Measurements from ENCODE around the gene VPS13D.

The VPS13D gene

DNA sequence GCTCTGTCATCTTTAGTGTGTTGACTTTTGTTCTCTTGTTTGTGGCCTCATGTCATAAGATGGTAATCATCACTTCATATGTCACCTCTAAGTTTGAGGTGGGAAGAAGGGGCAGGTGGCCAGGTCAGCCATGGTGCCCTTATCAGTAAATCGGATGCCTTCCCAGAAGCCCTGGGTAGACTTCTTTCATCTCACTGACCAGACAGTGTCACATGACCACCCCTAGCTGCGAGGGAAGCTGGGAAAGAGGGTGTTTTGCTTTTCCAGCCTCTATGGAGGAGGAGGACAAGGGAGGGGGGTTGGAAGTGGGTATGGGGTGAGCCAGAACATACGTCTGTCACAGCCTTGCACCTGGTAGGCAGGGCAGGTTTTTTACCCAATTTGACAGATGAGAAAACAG is 34.4 kb upstream of the VPS13D start:
- H3K9me3 ChIP-seq (ENCODE audit: control insufficient read depth, low read length) = no peaks in the 10 kb centered on the region
- H2BK5ac ChIP-seq (ENCODE audit: low read depth, low read length, poor library complexity, severe bottlenecking) = no peak overlapping the region
- no peak overlapping the region for H3K27ac ChIP-seq (ENCODE audit: low read length, poor library complexity, severe bottlenecking)
- H2AFZ ChIP-seq (ENCODE audit: low read depth, low read length) = no peak overlapping the region
- no peak overlapping the region for H2BK15ac ChIP-seq (ENCODE audit: low read depth, poor library complexity, severe bottlenecking)
- H3K27me3 ChIP-seq (ENCODE audit: control insufficient read depth in 1 of 2, insufficient read depth in 1 of 2, low read length in 2 of 2) = no peaks in the 10 kb centered on the region
- H3K23ac ChIP-seq (ENCODE audit: low read length in 2 of 2) = no peak overlapping the region
- H3K79me1 ChIP-seq (replicated peaks; ENCODE audit: low read length, poor library complexity, severe bottlenecking) = no peaks in the 10 kb centered on the region
- no peak overlapping the region for H3K18ac ChIP-seq (ENCODE audit: low read depth in 1 of 2, low read length in 2 of 2)
- no peak for DNase-seq
- no peak overlapping the region for H2AK5ac ChIP-seq (ENCODE audit: low read length, severe bottlenecking)
- WGBS = 81% methylated on average over 3 of the region's 3 CpGs
- H3K9ac ChIP-seq (ENCODE audit: low read length) = no peak overlapping the region
- H4K8ac ChIP-seq (ENCODE audit: low read length) = no peak overlapping the region
- H3K14ac ChIP-seq (ENCODE audit: low read length in 2 of 2) = no peak overlapping the region
- H3K36me3 ChIP-seq (ENCODE audit: control insufficient read depth in 1 of 2, insufficient read depth in 2 of 2, low read depth in 1 of 2, low read length in 2 of 2) = peaks cover 0 to 72% of the 10 kb centered on the region in 2 experiments
- H4K91ac ChIP-seq (ENCODE audit: low read length) = no peak overlapping the region
- no peak overlapping the region for H3K4me3 ChIP-seq (ENCODE audit: insufficient read depth in 1 of 2, low read depth in 1 of 2, low read length in 2 of 2)
- no peak overlapping the region for H2BK12ac ChIP-seq (ENCODE audit: low read length in 2 of 2)
- H2BK120ac ChIP-seq (ENCODE audit: low read depth, low read length) = no peak overlapping the region
- H3K4me1 ChIP-seq (ENCODE audit: control insufficient read depth, insufficient read depth, low read depth, low read length) = peaks cover 5% of the 10 kb centered on the region
- H3K4me2 ChIP-seq (ENCODE audit: low read length, poor library complexity, severe bottlenecking) = no peak overlapping the region
- peak overlapping the region in 1 of 2 experiments; percentile 25 for H3K4ac ChIP-seq (ENCODE audit: low read depth in 1 of 2, low read length in 2 of 2)

DNA sequence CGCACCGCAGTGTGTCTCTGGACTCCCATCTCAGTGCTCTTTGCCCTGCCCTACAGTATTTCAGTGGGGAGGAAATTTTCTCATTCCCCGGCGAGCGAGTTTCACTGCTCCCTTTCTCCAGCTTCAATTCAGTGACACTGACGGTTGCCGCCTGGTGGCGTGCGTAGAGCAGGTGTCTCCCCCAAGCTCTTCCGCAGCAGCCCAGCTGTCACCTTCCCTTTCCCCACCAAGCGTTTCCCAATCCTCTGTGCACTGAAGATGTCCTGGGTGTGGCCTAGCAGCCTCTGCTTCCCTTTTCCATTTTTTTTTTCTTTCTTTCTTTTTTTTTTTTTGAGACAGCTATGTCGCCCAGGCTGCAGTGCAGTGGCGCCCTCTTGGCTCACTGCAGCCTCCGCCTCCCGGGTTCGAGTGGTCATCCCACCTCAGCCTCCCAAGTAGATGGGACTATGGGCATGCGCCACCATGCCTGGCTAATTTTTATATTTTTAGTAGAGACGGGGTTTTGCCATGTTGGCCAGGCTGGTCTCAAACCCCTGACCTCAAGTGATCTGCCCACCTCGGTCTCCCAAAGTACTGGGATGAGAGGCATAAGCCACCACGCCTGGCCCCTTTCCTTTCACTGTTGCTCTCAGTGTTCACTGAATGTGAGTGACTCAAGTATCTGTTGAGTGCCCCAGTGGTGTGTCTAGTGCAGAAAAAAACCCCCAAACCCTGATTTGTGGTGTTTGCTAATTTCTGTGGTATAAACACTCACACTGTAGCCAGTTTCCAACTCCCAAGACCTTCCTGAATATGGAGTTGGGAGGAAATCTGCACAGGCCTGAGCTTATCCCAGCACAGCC is 33.0 kb upstream of the VPS13D start:
- Histone ChIP-seq H3K9ac (ENCODE audit: low read length) (no peak overlapping the region), H2AK5ac (ENCODE audit: low read length, severe bottlenecking) (no peak overlapping the region), H3K4ac (ENCODE audit: low read depth in 1 of 2, low read length in 2 of 2) (no peak overlapping the region), H2AFZ (ENCODE audit: low read depth, low read length) (no peak overlapping the region), H4K8ac (ENCODE audit: low read length) (no peak overlapping the region), H3K18ac (ENCODE audit: low read depth in 1 of 2, low read length in 2 of 2) (no peak overlapping the region), H3K14ac (ENCODE audit: low read length in 2 of 2) (no peak overlapping the region), H3K36me3 (ENCODE audit: control insufficient read depth in 1 of 2, insufficient read depth in 2 of 2, low read depth in 1 of 2, low read length in 2 of 2) (peaks cover 0 to 72% of the 10 kb centered on the region in 2 experiments), H3K27ac (ENCODE audit: low read length, poor library complexity, severe bottlenecking) (no peak overlapping the region), H2BK5ac (ENCODE audit: low read depth, low read length, poor library complexity, severe bottlenecking) (no peak overlapping the region), H3K4me1 (ENCODE audit: control insufficient read depth, insufficient read depth, low read depth, low read length) (peaks cover 8% of the 10 kb centered on the region), H3K23ac (ENCODE audit: low read length in 2 of 2) (no peak overlapping the region), H2BK120ac (ENCODE audit: low read depth, low read length) (no peak overlapping the region), H3K27me3 (ENCODE audit: control insufficient read depth in 1 of 2, insufficient read depth in 1 of 2, low read length in 2 of 2) (no peaks in the 10 kb centered on the region), H3K79me1 (replicated peaks; ENCODE audit: low read length, poor library complexity, severe bottlenecking) (no peaks in the 10 kb centered on the region), H2BK12ac (ENCODE audit: low read length in 2 of 2) (no peak overlapping the region), H2BK15ac (ENCODE audit: low read depth, poor library complexity, severe bottlenecking) (no peak overlapping the region), H3K9me3 (ENCODE audit: control insufficient read depth, low read length) (no peaks in the 10 kb centered on the region), H3K4me3 (ENCODE audit: insufficient read depth in 1 of 2, low read depth in 1 of 2, low read length in 2 of 2) (no peak overlapping the region), H3K4me2 (ENCODE audit: low read length, poor library complexity, severe bottlenecking) (no peak overlapping the region), H4K91ac (ENCODE audit: low read length) (no peak overlapping the region)
- WGBS = 93% methylated on average over 20 of the region's 20 CpGs
- DNase-seq = peak; percentile 17

DNA sequence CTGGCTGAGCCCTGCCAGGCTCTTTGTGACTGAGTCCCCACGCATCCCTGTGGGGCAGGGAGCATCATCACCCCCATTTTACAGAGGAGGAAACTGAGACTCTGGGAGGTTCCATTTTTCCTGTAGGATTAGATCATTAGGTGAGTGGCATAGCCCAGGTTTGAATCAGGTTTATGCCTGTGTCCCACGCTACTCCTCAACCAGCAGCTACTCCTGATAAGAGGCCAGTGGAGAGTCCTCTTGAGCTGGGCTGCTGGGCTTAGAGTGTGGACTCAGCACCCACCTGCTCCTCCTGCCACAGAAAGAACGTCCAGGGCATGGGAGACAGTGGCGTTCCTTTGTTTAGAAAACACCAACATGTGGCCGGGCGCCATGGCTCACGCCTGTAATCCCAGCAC is 32.3 kb upstream of the VPS13D start:
- Histone ChIP-seq H2BK5ac (ENCODE audit: low read depth, low read length, poor library complexity, severe bottlenecking) (no peak overlapping the region), H3K4ac (ENCODE audit: low read depth in 1 of 2, low read length in 2 of 2) (no peak overlapping the region), H3K4me1 (ENCODE audit: control insufficient read depth, insufficient read depth, low read depth, low read length) (peaks cover 11% of the 10 kb centered on the region), H3K27me3 (ENCODE audit: control insufficient read depth in 1 of 2, insufficient read depth in 1 of 2, low read length in 2 of 2) (no peaks in the 10 kb centered on the region), H3K18ac (ENCODE audit: low read depth in 1 of 2, low read length in 2 of 2) (no peak overlapping the region), H2AK5ac (ENCODE audit: low read length, severe bottlenecking) (no peak overlapping the region), H2BK12ac (ENCODE audit: low read length in 2 of 2) (no peak overlapping the region), H3K23ac (ENCODE audit: low read length in 2 of 2) (no peak overlapping the region), H4K8ac (ENCODE audit: low read length) (no peak overlapping the region), H3K4me2 (ENCODE audit: low read length, poor library complexity, severe bottlenecking) (no peak overlapping the region), H3K4me3 (ENCODE audit: insufficient read depth in 1 of 2, low read depth in 1 of 2, low read length in 2 of 2) (no peak overlapping the region), H3K79me1 (replicated peaks; ENCODE audit: low read length, poor library complexity, severe bottlenecking) (no peaks in the 10 kb centered on the region), H2AFZ (ENCODE audit: low read depth, low read length) (no peak overlapping the region), H3K36me3 (ENCODE audit: control insufficient read depth in 1 of 2, insufficient read depth in 2 of 2, low read depth in 1 of 2, low read length in 2 of 2) (peaks cover 0 to 73% of the 10 kb centered on the region in 2 experiments), H3K14ac (ENCODE audit: low read length in 2 of 2) (no peak overlapping the region), H4K91ac (ENCODE audit: low read length) (no peak overlapping the region), H2BK15ac (ENCODE audit: low read depth, poor library complexity, severe bottlenecking) (no peak overlapping the region), H3K9ac (ENCODE audit: low read length) (no peak overlapping the region), H3K9me3 (ENCODE audit: control insufficient read depth, low read length) (no peaks in the 10 kb centered on the region), H3K27ac (ENCODE audit: low read length, poor library complexity, severe bottlenecking) (no peak overlapping the region), H2BK120ac (ENCODE audit: low read depth, low read length) (no peak overlapping the region)
- no peak for DNase-seq
- WGBS = 92% methylated on average over 7 of the region's 7 CpGs

DNA sequence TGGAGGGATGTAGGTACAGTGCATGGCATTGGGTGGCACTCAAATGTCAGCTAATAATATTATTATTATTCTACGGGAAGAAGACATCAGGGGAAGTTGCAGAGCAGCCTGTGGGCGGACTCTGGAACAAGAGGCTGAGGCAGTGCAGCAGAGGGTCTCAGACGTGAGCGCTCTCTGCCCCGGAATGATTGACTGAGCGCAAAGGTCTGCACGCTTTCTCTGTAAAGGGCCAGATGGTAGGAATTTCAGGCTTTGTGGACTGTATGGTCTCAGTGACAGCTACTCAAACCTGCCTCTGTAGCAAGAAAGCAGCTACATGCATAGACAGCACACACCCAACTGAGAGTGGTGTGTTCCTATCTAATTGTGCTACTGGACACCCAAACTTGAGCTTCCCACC is 29.6 kb upstream of the VPS13D start:
- no peak overlapping the region for H2AFZ ChIP-seq (ENCODE audit: low read depth, low read length)
- 97% methylated on average over 7 of the region's 7 CpGs for WGBS

More for the DNA sequence above, 29.6 kb upstream of the VPS13D start:
- Histone ChIP-seq H3K4me3 (ENCODE audit: insufficient read depth in 1 of 2, low read depth in 1 of 2, low read length in 2 of 2) (no peak overlapping the region), H3K14ac (ENCODE audit: low read length in 2 of 2) (no peak overlapping the region), H3K4me2 (ENCODE audit: low read length, poor library complexity, severe bottlenecking) (no peak overlapping the region), H3K4me1 (ENCODE audit: control insufficient read depth, insufficient read depth, low read depth, low read length) (peaks cover 24% of the 10 kb centered on the region), H2AK5ac (ENCODE audit: low read length, severe bottlenecking) (no peak overlapping the region), H2BK15ac (ENCODE audit: low read depth, poor library complexity, severe bottlenecking) (no peak overlapping the region), H3K9me3 (ENCODE audit: control insufficient read depth, low read length) (no peaks in the 10 kb centered on the region), H3K79me1 (replicated peaks; ENCODE audit: low read length, poor library complexity, severe bottlenecking) (no peaks in the 10 kb centered on the region), H2BK120ac (ENCODE audit: low read depth, low read length) (no peak overlapping the region), H3K27ac (ENCODE audit: low read length, poor library complexity, severe bottlenecking) (no peak overlapping the region), H2BK12ac (ENCODE audit: low read length in 2 of 2) (no peak overlapping the region), H4K8ac (ENCODE audit: low read length) (no peak overlapping the region), H2BK5ac (ENCODE audit: low read depth, low read length, poor library complexity, severe bottlenecking) (no peak overlapping the region), H3K18ac (ENCODE audit: low read depth in 1 of 2, low read length in 2 of 2) (no peak overlapping the region), H3K36me3 (ENCODE audit: control insufficient read depth in 1 of 2, insufficient read depth in 2 of 2, low read depth in 1 of 2, low read length in 2 of 2) (peaks cover 2 to 65% of the 10 kb centered on the region in 2 experiments), H4K91ac (ENCODE audit: low read length) (no peak overlapping the region), H3K9ac (ENCODE audit: low read length) (no peak overlapping the region), H3K27me3 (ENCODE audit: control insufficient read depth in 1 of 2, insufficient read depth in 1 of 2, low read length in 2 of 2) (no peaks in the 10 kb centered on the region), H3K23ac (ENCODE audit: low read length in 2 of 2) (no peak overlapping the region), H3K4ac (ENCODE audit: low read depth in 1 of 2, low read length in 2 of 2) (no peak overlapping the region)
- no peak for DNase-seq

Measured in mesenchymal stem cell (in vitro differentiated cells and primary cell).